GM13977 (cell line): Measurements from ENCODE around the gene SMARCC1.

Experiments used
- DNase-seq: peaks from one replicate; pipeline ENCODE4 v3.0.0; 2012; ENCODE audit warnings: low spot score
- CTCF ChIP-seq: IDR thresholded peaks from 2 replicates; pipeline ENCODE4 v1.5.1; 2012; ENCODE audit warnings: mild to moderate bottlenecking, control low read depth; ENCODE audit not compliant: insufficient read depth; ENCODE audit errors: extremely low read depth, missing control alignments
- in situ Hi-C: fragments of 300-500 bp; cut with MboI; formaldehyde crosslinking; loops from one replicate; pipeline ENCODE4 v1.12.0; 2022; ENCODE audit warnings: low sequenced_read_pairs, low pct_unique_long_range_greater_than_20kb, mixed read lengths, inconsistent platforms; ENCODE audit not compliant: unreplicated experiment

Gene SMARCC1

GRCh38 chr3:47658444-47658843 lies 123.2 kb downstream of the SMARCC1 start:
- DNase-seq = no peak

DNA sequence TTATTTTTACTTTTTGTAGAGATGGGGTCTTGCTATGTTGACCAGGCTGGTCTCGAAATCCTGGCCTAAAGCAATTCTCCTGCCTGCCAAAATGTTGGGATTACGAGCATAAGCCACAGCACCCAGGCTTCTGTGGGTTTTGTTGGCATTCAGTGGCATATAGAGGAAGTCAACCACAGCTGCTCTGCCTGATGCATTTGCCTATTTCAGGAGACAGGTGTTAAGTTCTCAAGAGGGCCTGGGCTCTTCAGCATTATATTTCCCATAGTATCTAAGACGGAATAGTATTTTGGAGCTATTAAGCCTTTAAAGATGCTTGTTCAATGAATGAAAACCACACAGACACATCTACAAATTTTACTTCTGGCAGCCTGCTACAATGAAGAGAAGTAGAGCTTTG lies 129.6 kb downstream of the SMARCC1 start:
- in situ Hi-C loops = no loop called here
- no peak for TF ChIP-seq CTCF
- DNase-seq = no peak

More at GRCh38 chr3:47658444-47658843, 123.2 kb downstream of the SMARCC1 start:
- no peak for TF ChIP-seq CTCF
- in situ Hi-C loops = no loop called here

DNA sequence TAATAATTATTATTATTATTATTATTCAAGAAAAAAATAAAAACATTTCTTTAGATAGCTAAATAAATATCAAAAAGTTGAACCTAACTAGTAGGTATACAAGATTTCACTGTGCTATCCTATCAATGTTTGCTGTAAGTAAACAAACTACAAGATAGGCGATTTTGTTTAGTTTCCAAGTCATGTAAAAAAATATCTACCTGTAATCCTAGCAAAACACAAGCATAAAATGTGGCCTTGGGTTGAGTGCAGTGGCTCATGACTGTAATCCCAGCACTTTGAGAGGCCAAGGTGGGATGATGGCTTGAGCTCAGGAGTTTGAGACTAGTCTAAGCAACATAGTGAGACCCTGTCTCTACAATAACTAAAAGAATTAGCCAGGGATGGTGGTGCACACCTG lies 131.4 kb downstream of the SMARCC1 start:
- DNase-seq = no peak
- in situ Hi-C loops = no loop called here
- no peak for TF ChIP-seq CTCF

DNA sequence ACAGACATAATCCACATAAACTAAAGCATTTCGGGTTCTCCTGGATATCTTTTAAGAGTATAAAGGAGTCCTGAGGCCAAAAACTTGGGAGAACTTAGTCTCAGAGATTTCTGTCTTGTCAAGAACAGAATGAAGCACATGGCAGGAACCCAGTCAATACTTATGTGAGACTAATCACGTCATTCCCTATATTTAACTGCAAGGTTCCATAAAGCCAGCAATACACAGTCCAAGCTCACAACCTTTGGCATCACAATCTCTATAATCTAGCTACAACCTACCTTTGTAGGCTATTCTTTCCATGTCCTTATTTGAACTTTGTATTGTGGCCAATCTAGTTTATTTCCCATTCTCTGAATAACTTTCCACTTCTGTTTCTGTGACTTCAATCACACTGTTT lies 134.1 kb downstream of the SMARCC1 start:
- TF ChIP-seq CTCF = no peak
- no peak for DNase-seq
- in situ Hi-C loops = no loop called here

GRCh38 chr3:47646362-47646761 lies 135.3 kb downstream of the SMARCC1 start:
- TF ChIP-seq CTCF = no peak
- in situ Hi-C loops = no loop called here
- no peak for DNase-seq

- in situ Hi-C loops = no loop called here
- DNase-seq = no peak
Measured at GRCh38 chr3:47645551-47645950, 136.1 kb downstream of the SMARCC1 start.

More at GRCh38 chr3:47645551-47645950, 136.1 kb downstream of the SMARCC1 start:
- no peak for TF ChIP-seq CTCF
